Kidney (tissue), 14 donors: Measurements from ENCODE around the gene TRIM62. TPM values are rescaled to one million over a fixed set of nuclear protein-coding genes. Genes with fewer than 3 reads are reported as not detected.

ENCODE experiments used
- DNase-seq, 5 donors: peaks; one replicate each; pipeline ENCODE4 v3.0.0-alpha.2; 2013 to 2020
- FAIRE-seq: peaks from 2 replicates; lab custom pipeline; 2012; peaks lifted over from hg19 to GRCh38; lab: Jason Lieb, UNC
- H3K27ac ChIP-seq, 2 donors: one replicate each; pipeline ENCODE4 v1.7.0; 2013; ENCODE audit warnings: low read depth in 2 of 2, low read length in 2 of 2, inconsistent platforms in 1 of 2
- H3K27me3 ChIP-seq: one replicate; pipeline ENCODE4 v1.7.1; 2013; ENCODE audit warnings: low read length, inconsistent platforms; ENCODE audit not compliant: control insufficient read depth, insufficient read depth
- H3K36me3 ChIP-seq, 3 donors: one replicate each; pipeline versions ENCODE4 v1.7.0 to v1.7.1; 2013; ENCODE audit warnings: low read length in 3 of 3, control low read depth in 1 of 3, inconsistent platforms in 1 of 3; ENCODE audit not compliant: insufficient read depth in 3 of 3, control insufficient read depth in 2 of 3
- H3K4me1 ChIP-seq, 3 donors: one replicate each; pipeline versions ENCODE4 v1.7.0 to v1.7.1; 2013; ENCODE audit warnings: low read length in 3 of 3, inconsistent platforms in 1 of 3, low read depth in 1 of 3; ENCODE audit not compliant: control insufficient read depth in 2 of 3, insufficient read depth in 2 of 3
- H3K4me3 ChIP-seq, 3 donors: one replicate each; pipeline versions ENCODE4 v1.7.0 to v1.8.1; 2013; ENCODE audit warnings: low read length in 3 of 3, control low read depth in 1 of 3, inconsistent platforms in 1 of 3
- H3K9ac ChIP-seq, 3 donors: one replicate each; pipeline versions ENCODE4 v1.7.0 to v1.7.1; 2013; ENCODE audit warnings: low read length in 3 of 3, control low read depth in 1 of 3, inconsistent platforms in 1 of 3
- H3K9me3 ChIP-seq, 3 donors: one replicate each; pipeline versions ENCODE4 v1.7.0 to v1.7.1; 2013; ENCODE audit warnings: low read length in 3 of 3, control low read depth in 1 of 3, inconsistent platforms in 1 of 3; ENCODE audit not compliant: control insufficient read depth in 2 of 3, insufficient read depth in 1 of 3
- intact Hi-C: fragments of 100-400 bp; cut with DNase I; formaldehyde crosslinking; loops from one replicate; pipeline ENCODE4 v1.11.1; 2022
- polyA plus RNA-seq: library from polyadenylated mRNA; stranded (reverse); fragments of 350-450 nt; fragmentation: Illumina TruSeq; extraction: RNeasy Lipid Tissue Mini Kit (QIAGEN cat#74804); gene quantifications from one replicate; pipeline ENCODE4 v1.2.3, GENCODE V29; 2014; ENCODE audit warnings: low read depth, low replicate concordance; ENCODE audit not compliant: insufficient read depth
- total RNA-seq: library from RNA; stranded (reverse); fragmentation: NEBNext Ultra II Directional; extraction: Animal tissue kit (Norgen Biotek cat#: 25700); gene quantifications from one replicate; pipeline ENCODE4 v1.2.1, GENCODE V29; 2021
- TF ChIP-seq, protein P1 (sequence below): IDR thresholded peaks from 3 replicates; pipeline ENCODE4 v1.5.1; 2012; ENCODE audit warnings: mild to moderate bottlenecking, moderate library complexity, borderline replicate concordance; ENCODE audit not compliant: insufficient read depth; ENCODE audit errors: extremely low read depth
- donor health status: control.
- donor health status: control.
- donor health status: control.
- donor health status: control.
- donor health status: control.
- donor health status: DM: yes; HTN: yes; CAD: no.
- donor health status: Normal renal cell carcinoma (clear cell type).

Gene TRIM62
- total and polyA plus RNA-seq, 2 donors from 2014 or later, result 3.2 to 6.2 TPM

- Histone ChIP-seq H3K27ac (no peak overlapping the region), H3K36me3 (peaks cover 2 to 4% (median 3%) of the 10 kb centered on the region in 3 donors), H3K4me3 (no peak overlapping the region), H3K27me3 (no peaks in the 10 kb centered on the region), H3K9me3 (no peaks in the 10 kb centered on the region), H3K4me1 (peaks cover 0 to 5% (median 0%) of the 10 kb centered on the region in 3 donors), H3K9ac (no peak overlapping the region)
- DNase-seq (no peak), FAIRE-seq (no peak)
- intact Hi-C loops, result no loop called here
- TF ChIP-seq, protein P1, sequence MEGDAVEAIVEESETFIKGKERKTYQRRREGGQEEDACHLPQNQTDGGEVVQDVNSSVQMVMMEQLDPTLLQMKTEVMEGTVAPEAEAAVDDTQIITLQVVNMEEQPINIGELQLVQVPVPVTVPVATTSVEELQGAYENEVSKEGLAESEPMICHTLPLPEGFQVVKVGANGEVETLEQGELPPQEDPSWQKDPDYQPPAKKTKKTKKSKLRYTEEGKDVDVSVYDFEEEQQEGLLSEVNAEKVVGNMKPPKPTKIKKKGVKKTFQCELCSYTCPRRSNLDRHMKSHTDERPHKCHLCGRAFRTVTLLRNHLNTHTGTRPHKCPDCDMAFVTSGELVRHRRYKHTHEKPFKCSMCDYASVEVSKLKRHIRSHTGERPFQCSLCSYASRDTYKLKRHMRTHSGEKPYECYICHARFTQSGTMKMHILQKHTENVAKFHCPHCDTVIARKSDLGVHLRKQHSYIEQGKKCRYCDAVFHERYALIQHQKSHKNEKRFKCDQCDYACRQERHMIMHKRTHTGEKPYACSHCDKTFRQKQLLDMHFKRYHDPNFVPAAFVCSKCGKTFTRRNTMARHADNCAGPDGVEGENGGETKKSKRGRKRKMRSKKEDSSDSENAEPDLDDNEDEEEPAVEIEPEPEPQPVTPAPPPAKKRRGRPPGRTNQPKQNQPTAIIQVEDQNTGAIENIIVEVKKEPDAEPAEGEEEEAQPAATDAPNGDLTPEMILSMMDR, result no peak
Measured at GRCh38 chr1:33151116-33151515, 30.7 kb downstream of the TRIM62 start.

GRCh38 chr1:33150522-33150921 lies 31.3 kb downstream of the TRIM62 start:
- Histone ChIP-seq H3K4me3 (no peak overlapping the region), H3K27me3 (no peaks in the 10 kb centered on the region), H3K4me1 (peaks cover 0 to 4% (median 0%) of the 10 kb centered on the region in 3 donors), H3K36me3 (peaks cover 2 to 4% (median 3%) of the 10 kb centered on the region in 3 donors), H3K27ac (no peak overlapping the region), H3K9ac (no peak overlapping the region), H3K9me3 (no peaks in the 10 kb centered on the region)
- TF ChIP-seq, protein P1, result no peak
- FAIRE-seq, result no peak
- DNase-seq, result no peak
- intact Hi-C loops, result no loop called here

DNA sequence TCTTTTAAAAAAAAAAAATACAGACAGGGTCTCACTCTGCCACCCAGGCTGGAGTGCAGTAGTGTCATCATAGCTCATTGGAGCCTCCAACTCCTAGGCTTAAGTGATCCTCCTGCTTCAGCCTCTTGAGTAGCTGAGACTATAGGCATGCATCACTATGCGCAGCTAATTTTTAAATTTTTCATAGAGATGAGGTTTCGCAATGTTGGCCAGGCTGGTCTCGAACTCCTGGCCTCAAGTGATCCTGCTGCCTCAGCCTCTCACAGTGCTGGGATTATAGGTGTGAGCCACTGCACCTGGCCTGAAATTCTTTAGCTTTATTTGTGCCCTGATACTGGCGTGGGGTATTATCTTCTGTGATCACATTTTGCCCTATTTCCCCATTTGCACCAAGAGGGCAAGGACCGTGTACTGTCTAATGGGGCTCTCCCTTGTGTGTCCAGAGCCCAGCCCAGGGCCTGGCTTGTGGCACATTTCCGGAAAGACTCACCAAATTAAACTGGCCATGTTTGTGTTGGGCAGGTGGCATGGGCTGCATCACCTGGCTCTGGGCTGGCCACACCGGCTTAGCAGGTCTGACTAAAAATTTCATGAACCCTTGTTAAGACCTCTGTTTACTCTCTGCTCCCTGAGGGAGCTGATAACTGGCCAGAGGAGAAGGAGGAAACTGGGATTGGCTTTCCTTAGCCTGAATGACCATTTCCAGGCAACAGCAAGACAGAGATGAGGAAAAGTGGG lies 32.2 kb downstream of the TRIM62 start:
- Histone ChIP-seq H3K9me3 (no peaks in the 10 kb centered on the region), H3K4me1 (peaks cover 0 to 4% (median 0%) of the 10 kb centered on the region in 3 donors), H3K4me3 (no peak overlapping the region), H3K27ac (no peak overlapping the region), H3K9ac (no peak overlapping the region), H3K27me3 (no peaks in the 10 kb centered on the region), H3K36me3 (peaks cover 2 to 4% (median 3%) of the 10 kb centered on the region in 3 donors)
- intact Hi-C loops, result no loop called here
- TF ChIP-seq, protein P1, result no peak
- DNase-seq (no peak), FAIRE-seq (no peak)
